ENCODE measurements around the gene PXMP4.

GRCh38 chr20:33732166-33732970, 12.3 kb upstream of the PXMP4 start:
- TF ChIP-seq POLR2A (IDR thresholded peaks at IDR 0.05): no peak
- TF ChIP-seq CTCF (IDR thresholded peaks at IDR 0.05): no peak

Data from lower leg skin (tissue), 3 donors.